Transverse colon (tissue), 3 donors: Measurements from ENCODE around the gene SLC30A1.

ENCODE experiments used
- POLR2A ChIP-seq: fragments of 450-650 bp; IDR thresholded peaks from one replicate; pipeline ENCODE4 v1.6.1; 2016; ENCODE audit warnings: antibody characterized with exemption, mild to moderate bottlenecking, moderate library complexity
- TF ChIP-seq, protein P1 (sequence below), 5 experiments: fragments of 200-600 bp in 3 of 5; fragments of 450-650 bp in 2 of 5; sonication (generic) in 3 of 5; IDR thresholded peaks; 1 replicate in 2 of 5; 2 replicates in 3 of 5; pipeline ENCODE4 v1.5.1; 2016 to 2017; ENCODE audit warnings: antibody characterized with exemption in 5 of 5, inconsistent platforms in 3 of 5, mild to moderate bottlenecking in 2 of 5, moderate library complexity in 1 of 5

- TF ChIP-seq, protein P1, sequence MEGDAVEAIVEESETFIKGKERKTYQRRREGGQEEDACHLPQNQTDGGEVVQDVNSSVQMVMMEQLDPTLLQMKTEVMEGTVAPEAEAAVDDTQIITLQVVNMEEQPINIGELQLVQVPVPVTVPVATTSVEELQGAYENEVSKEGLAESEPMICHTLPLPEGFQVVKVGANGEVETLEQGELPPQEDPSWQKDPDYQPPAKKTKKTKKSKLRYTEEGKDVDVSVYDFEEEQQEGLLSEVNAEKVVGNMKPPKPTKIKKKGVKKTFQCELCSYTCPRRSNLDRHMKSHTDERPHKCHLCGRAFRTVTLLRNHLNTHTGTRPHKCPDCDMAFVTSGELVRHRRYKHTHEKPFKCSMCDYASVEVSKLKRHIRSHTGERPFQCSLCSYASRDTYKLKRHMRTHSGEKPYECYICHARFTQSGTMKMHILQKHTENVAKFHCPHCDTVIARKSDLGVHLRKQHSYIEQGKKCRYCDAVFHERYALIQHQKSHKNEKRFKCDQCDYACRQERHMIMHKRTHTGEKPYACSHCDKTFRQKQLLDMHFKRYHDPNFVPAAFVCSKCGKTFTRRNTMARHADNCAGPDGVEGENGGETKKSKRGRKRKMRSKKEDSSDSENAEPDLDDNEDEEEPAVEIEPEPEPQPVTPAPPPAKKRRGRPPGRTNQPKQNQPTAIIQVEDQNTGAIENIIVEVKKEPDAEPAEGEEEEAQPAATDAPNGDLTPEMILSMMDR (IDR thresholded peaks at IDR 0.05): no peak
- no peak for TF ChIP-seq POLR2A
These were observed 28.2 kb upstream of the SLC30A1 start for GRCh38 chr1:211606914-211607753.
